Upper lobe of left lung (tissue), 6 donors: ENCODE data around the gene TRIL. TPM values are rescaled to one million over a fixed set of nuclear protein-coding genes. Genes with fewer than 3 reads are reported as not detected.

Experiments
- ATAC-seq, 2 donors: fragments of 200-7000 bp; cut with Tn5 transposase; one replicate each; pipeline ENCODE4 v1.9.1; 2022; ENCODE audit warnings: mild to moderate bottlenecking in 2 of 2, moderate library complexity in 2 of 2; ENCODE audit not compliant: low FRiP score in 2 of 2
- DNase-seq, 2 donors: peaks; one replicate each; pipeline ENCODE4 v3.0.0-alpha.2; 2019 to 2020
- H3K27ac ChIP-seq, 4 donors: fragments of 200-600 bp; sonication (generic); one replicate each; pipeline ENCODE4 v1.5.1; 2016 to 2019
- H3K27me3 ChIP-seq, 4 donors: fragments of 200-600 bp; sonication (generic); one replicate each; pipeline ENCODE4 v1.5.1; 2017 to 2019
- H3K36me3 ChIP-seq, 4 donors: fragments of 200-600 bp; sonication (generic); one replicate each; pipeline ENCODE4 v1.5.1; 2016 to 2019
- H3K4me1 ChIP-seq, 4 donors: fragments of 200-600 bp; sonication (generic); one replicate each; pipeline ENCODE4 v1.5.1; 2018 to 2019
- H3K4me3 ChIP-seq, 4 donors: fragments of 200-600 bp; sonication (generic); one replicate each; pipeline ENCODE4 v1.5.1; 2017 to 2019; ENCODE audit warnings: mild to moderate bottlenecking in 2 of 4, moderate library complexity in 1 of 4
- H3K9me3 ChIP-seq, 4 donors: fragments of 200-600 bp; sonication (generic); one replicate each; pipeline ENCODE4 v1.5.1; 2018 to 2019
- EP300 ChIP-seq, 4 donors: sonication (generic); formaldehyde crosslinking; IDR thresholded peaks; one replicate each; pipeline ENCODE4 v1.5.1; 2017; ENCODE audit warnings: antibody characterized with exemption in 4 of 4, control low read depth in 2 of 4
- POLR2A ChIP-seq, 4 donors: fragments of 450-650 bp; IDR thresholded peaks; one replicate each; pipeline ENCODE4 v1.5.1; 2016 to 2017; ENCODE audit warnings: antibody characterized with exemption in 4 of 4, mild to moderate bottlenecking in 2 of 4
- POLR2AphosphoS5 ChIP-seq, 2 donors: sonication (generic); formaldehyde crosslinking; IDR thresholded peaks; one replicate each; pipeline ENCODE4 v1.5.1; 2017; ENCODE audit warnings: antibody characterized with exemption in 2 of 2
- WGBS, 2 donors: methylation state at CpG; one replicate each; pipeline ENCODE4 v1.1.5; 2017 to 2018; 5-methylcytosine and 5-hydroxymethylcytosine counted together
- total RNA-seq, 6 donors: library from RNA; depleted of rRNA in 4 of 6; stranded (reverse); fragments of >200 nt in 4 of 6; gene quantifications; one replicate each; pipeline versions ENCODE4 v1.1.0 to v1.2.1, GENCODE V29; 2016 to 2021
- TF ChIP-seq, protein P1 (sequence below), 6 experiments: fragments of 450-650 bp in 4 of 6; fragments of 200-600 bp in 2 of 6; sonication (generic) in 2 of 6; IDR thresholded peaks; one replicate each; pipeline ENCODE4 v1.5.1; 2016 to 2019; ENCODE audit warnings: antibody characterized with exemption in 6 of 6
- donor health status: DM: no; HTN: no; CAD: no; lungs with moderate emphysema.
- donor health status: DM: no; HTN: yes; CAD: no; lungs with severe emphysema.

TRIL gene, protein sequence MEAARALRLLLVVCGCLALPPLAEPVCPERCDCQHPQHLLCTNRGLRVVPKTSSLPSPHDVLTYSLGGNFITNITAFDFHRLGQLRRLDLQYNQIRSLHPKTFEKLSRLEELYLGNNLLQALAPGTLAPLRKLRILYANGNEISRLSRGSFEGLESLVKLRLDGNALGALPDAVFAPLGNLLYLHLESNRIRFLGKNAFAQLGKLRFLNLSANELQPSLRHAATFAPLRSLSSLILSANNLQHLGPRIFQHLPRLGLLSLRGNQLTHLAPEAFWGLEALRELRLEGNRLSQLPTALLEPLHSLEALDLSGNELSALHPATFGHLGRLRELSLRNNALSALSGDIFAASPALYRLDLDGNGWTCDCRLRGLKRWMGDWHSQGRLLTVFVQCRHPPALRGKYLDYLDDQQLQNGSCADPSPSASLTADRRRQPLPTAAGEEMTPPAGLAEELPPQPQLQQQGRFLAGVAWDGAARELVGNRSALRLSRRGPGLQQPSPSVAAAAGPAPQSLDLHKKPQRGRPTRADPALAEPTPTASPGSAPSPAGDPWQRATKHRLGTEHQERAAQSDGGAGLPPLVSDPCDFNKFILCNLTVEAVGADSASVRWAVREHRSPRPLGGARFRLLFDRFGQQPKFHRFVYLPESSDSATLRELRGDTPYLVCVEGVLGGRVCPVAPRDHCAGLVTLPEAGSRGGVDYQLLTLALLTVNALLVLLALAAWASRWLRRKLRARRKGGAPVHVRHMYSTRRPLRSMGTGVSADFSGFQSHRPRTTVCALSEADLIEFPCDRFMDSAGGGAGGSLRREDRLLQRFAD
- total RNA-seq, result 10 to 100 TPM in 1 of 6 donors, 1 to 10 TPM in 5; 2.8 to 11.0 (median 5.6) TPM

DNA sequence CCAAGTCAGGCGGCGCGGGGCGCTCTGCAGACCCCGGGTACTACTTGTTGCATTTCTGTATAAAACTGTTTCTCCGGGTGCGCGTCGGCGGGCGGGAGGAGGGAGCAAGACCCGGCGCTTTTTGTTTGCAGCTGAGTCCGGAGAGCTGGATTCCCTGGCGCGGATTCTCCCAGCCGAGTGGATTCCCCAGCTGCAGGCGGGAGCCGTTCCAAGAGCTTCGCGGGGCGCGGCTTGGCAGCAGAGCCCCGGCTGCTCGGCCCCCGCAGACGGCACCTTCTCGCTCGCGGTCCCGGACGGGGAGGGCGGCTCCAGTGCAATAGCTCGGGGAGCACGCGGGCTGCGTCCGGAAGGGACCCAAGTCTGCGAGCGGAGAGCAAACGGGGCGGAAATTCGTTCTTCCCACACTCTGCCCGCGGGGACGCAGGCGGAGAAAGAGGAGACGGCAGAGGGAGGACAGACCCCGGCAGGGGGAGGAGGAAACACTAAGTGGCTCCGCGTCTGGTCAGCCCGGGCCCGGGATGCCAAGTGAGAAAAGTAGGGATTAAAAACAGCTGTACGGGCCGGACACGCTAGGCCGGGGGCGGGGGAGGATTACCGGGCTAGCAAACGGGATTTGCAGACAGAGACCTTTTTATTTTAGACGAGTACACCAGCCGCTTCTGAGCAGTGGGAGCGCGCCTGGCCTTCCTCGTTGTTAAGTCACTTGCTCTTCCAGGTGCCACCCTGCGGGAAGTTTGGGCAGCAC lies at the start of gene TRIL:
Gene TRIL, minus strand, starts transcription at position 96 of the 745 bp plus-strand sequence. CDS start 284 bp downstream, outside the sequence.
- Histone ChIP-seq H3K9me3 (no peaks in the 10 kb centered on the region), H3K4me1 (peaks cover 31 to 61% (median 38%) of the 10 kb centered on the region in 4 donors), H3K27me3 (peaks cover 0 to 33% (median 21%) of the 10 kb centered on the region in 4 donors), H3K36me3 (no peaks in the 10 kb centered on the region), H3K4me3 (peak within 1 kb of the TSS; percentile 6 to 60 (median 48)), H3K27ac (peak within 1 kb of the TSS; percentile 25 to 77 (median 72))
- peak; percentile 20 to 75 for ATAC-seq
- peak; percentile 47 to 94 for DNase-seq
- 7 to 13% methylated on average over 34 to 56 of the region's 66 CpGs for WGBS, 2 donors
- TF ChIP-seq, protein P1, sequence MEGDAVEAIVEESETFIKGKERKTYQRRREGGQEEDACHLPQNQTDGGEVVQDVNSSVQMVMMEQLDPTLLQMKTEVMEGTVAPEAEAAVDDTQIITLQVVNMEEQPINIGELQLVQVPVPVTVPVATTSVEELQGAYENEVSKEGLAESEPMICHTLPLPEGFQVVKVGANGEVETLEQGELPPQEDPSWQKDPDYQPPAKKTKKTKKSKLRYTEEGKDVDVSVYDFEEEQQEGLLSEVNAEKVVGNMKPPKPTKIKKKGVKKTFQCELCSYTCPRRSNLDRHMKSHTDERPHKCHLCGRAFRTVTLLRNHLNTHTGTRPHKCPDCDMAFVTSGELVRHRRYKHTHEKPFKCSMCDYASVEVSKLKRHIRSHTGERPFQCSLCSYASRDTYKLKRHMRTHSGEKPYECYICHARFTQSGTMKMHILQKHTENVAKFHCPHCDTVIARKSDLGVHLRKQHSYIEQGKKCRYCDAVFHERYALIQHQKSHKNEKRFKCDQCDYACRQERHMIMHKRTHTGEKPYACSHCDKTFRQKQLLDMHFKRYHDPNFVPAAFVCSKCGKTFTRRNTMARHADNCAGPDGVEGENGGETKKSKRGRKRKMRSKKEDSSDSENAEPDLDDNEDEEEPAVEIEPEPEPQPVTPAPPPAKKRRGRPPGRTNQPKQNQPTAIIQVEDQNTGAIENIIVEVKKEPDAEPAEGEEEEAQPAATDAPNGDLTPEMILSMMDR (IDR thresholded peaks at IDR 0.05), result no peak
- TF ChIP-seq POLR2AphosphoS5 (IDR thresholded peaks at IDR 0.05), result peak in 1 of 2 donors; percentile 7

DNA sequence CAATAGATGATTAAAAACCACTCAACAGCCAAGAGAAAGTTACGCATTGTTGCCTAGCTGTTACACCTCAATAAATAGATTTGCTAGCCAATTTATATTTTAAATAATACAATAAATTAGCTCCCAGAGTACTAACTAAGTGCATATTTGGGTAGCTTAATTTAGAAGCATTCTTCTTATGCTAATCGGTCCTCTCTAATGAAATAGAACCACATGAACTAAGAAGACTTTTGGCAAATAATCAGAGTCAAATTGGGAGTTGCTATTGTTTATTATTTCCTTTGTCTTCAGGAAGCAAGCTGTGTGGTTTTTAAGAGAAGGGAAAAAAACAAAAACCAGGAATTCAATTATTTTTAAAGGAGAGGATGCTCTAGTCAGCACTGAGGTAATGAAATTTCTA lies 49.0 kb upstream of the TRIL start:
- Histone ChIP-seq H3K4me3 (no peak overlapping the region), H3K4me1 (no peaks in the 10 kb centered on the region), H3K27ac (no peak overlapping the region), H3K36me3 (no peaks in the 10 kb centered on the region), H3K27me3 (no peaks in the 10 kb centered on the region), H3K9me3 (no peaks in the 10 kb centered on the region)
- ATAC-seq (no peak), DNase-seq (no peak)
- TF ChIP-seq POLR2A (IDR thresholded peaks at IDR 0.05) (no peak), POLR2AphosphoS5 (IDR thresholded peaks at IDR 0.05) (no peak), EP300 (IDR thresholded peaks at IDR 0.05) (no peak)
- TF ChIP-seq, protein P1 (IDR thresholded peaks at IDR 0.05), result no peak
- whole genome bisulfite sequencing, 2 donors, result 73 to 76% methylated on average over 2 of the region's 2 CpGs

- Histone ChIP-seq H3K4me1 (no peaks in the 10 kb centered on the region), H3K27ac (no peak overlapping the region), H3K4me3 (no peak overlapping the region), H3K9me3 (no peaks in the 10 kb centered on the region), H3K36me3 (no peaks in the 10 kb centered on the region), H3K27me3 (no peaks in the 10 kb centered on the region)
- DNase-seq (no peak), ATAC-seq (no peak)
- TF ChIP-seq, protein P1 (IDR thresholded peaks at IDR 0.05), result no peak
- TF ChIP-seq POLR2A (IDR thresholded peaks at IDR 0.05) (no peak), POLR2AphosphoS5 (IDR thresholded peaks at IDR 0.05) (no peak), EP300 (IDR thresholded peaks at IDR 0.05) (no peak)
- WGBS, 2 donors, result 73 to 82% methylated on average over 3 of the region's 3 CpGs
Measured at GRCh38 chr7:29005829-29006228, 47.7 kb upstream of the TRIL start.

GRCh38 chr7:29005406-29005805 lies 47.3 kb upstream of the TRIL start:
- H3K4me1 ChIP-seq, result no peaks in the 10 kb centered on the region
- no peak overlapping the region for H3K4me3 ChIP-seq
- H3K36me3 ChIP-seq, result no peaks in the 10 kb centered on the region
- H3K27ac ChIP-seq, result no peak overlapping the region
- ATAC-seq (no peak), DNase-seq (no peak)
- no peaks in the 10 kb centered on the region for H3K27me3 ChIP-seq
- H3K9me3 ChIP-seq, result no peaks in the 10 kb centered on the region
- WGBS, 2 donors, result 58 to 67% methylated on average over 1 of the region's 1 CpG
- TF ChIP-seq POLR2AphosphoS5 (IDR thresholded peaks at IDR 0.05), result no peak
- TF ChIP-seq EP300 (IDR thresholded peaks at IDR 0.05), result no peak
- no peak for TF ChIP-seq POLR2A (IDR thresholded peaks at IDR 0.05)
- TF ChIP-seq, protein P1 (IDR thresholded peaks at IDR 0.05), result no peak
